Heart left ventricle (tissue), 13 donors: ENCODE measurements around the gene OCSTAMP.

ENCODE experiments used
- POLR2A ChIP-seq, 2 donors: fragments of 450-650 bp; IDR thresholded peaks; one replicate each; pipeline ENCODE4 v1.6.1; 2017; ENCODE audit warnings: antibody characterized with exemption in 2 of 2, mild to moderate bottlenecking in 2 of 2, moderate library complexity in 2 of 2
- TF ChIP-seq, protein P1 (sequence below), 12 donors: fragments of 200-600 bp; sonication (generic) in 4 of 12; IDR thresholded peaks; one replicate each; pipeline versions ENCODE4 v1.5.0 to v1.8.0; 2018 to 2022; ENCODE audit warnings: antibody characterized with exemption in 12 of 12, mild to moderate bottlenecking in 5 of 12
- donor health status: ischemic (EF 13 %, LVEDD 7.1; RV severe dilation, severe dysfunction).
- donor health status: DM: no; HTN: yes; CAD: no.
- donor health status: DM: no; HTN: no; CAD: no.
- donor health status: ischemic (EF 25% LVEDD 6.9; RV normal size, moderate dysfunction).
- donor health status: ischemic (EF 25% LVEDD 5.7; RV mildly dilated, moderate dysfunction).
- donor health status: ischemic (EF 35%, LVEDD 5.7; RV mildly dilated, moderate dysfunction).
- donor health status: nonischemic (EF 11% LVEDD 7.7; RV severe dilation, severe dysfunction).
- donor health status: DM: yes; HTN: yes; CAD: no.
- donor health status: PGD.
- donor health status: ischemic (EF 29% LVEDD 5.4; RV normal size, mild dysfunction).
- donor health status: nonischemic (EF 23%, LVEDD 6.1; RV moderate dilation, normal function).

GRCh38 chr20:46592580-46593362, 42.3 kb upstream of the OCSTAMP start:
- TF ChIP-seq, protein P1, sequence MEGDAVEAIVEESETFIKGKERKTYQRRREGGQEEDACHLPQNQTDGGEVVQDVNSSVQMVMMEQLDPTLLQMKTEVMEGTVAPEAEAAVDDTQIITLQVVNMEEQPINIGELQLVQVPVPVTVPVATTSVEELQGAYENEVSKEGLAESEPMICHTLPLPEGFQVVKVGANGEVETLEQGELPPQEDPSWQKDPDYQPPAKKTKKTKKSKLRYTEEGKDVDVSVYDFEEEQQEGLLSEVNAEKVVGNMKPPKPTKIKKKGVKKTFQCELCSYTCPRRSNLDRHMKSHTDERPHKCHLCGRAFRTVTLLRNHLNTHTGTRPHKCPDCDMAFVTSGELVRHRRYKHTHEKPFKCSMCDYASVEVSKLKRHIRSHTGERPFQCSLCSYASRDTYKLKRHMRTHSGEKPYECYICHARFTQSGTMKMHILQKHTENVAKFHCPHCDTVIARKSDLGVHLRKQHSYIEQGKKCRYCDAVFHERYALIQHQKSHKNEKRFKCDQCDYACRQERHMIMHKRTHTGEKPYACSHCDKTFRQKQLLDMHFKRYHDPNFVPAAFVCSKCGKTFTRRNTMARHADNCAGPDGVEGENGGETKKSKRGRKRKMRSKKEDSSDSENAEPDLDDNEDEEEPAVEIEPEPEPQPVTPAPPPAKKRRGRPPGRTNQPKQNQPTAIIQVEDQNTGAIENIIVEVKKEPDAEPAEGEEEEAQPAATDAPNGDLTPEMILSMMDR (IDR thresholded peaks at IDR 0.05) = no peak
- no peak for TF ChIP-seq POLR2A (IDR thresholded peaks at IDR 0.05)
